ENCODE results near the gene ANKDD1A.

The ANKDD1A gene

DNA sequence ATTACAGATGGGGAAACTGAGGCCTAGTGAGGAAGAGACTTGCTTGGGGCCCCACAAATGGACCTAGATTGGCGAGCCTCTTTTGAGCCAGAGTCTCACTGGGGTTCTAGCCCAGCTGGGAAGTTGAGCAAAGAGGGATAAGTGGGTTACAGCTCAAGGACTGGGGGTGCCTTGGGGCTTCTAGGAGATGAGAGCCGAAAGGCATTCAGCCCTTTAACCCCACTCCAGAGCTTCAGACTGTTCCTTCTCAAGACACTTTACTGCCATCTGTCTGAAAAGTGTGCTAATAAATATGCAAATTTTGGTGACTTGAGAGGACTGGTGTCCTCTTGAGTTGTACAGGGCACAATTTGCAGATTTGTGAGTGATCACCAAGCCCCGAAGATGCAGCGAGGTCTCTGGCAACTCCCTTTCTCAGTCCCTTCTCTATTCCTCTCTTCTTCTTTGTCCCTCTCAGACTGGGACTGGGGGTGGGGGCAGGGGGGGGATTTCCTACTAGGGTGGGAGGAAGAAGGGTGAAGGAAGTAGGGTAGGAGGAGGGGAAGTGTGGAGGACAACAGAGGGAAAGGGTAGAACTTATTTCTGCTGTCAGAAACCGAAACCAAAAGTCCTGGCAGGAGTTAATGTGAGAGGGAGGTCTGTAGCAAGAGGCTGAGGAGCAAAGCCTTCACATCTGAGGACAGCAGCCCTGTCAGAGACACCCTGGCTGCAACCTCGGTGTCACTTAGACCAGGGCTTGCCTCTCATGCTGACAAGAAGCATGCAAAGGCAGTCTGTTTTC, 16.2 kb upstream of the ANKDD1A start:
- peak; percentile 50 for DNase-seq (ENCODE audit: low spot score)

- no peak for DNase-seq (ENCODE audit: low spot score)
These were observed 15.2 kb upstream of the ANKDD1A start for GRCh38 chr15:64896371-64897069.

DNA sequence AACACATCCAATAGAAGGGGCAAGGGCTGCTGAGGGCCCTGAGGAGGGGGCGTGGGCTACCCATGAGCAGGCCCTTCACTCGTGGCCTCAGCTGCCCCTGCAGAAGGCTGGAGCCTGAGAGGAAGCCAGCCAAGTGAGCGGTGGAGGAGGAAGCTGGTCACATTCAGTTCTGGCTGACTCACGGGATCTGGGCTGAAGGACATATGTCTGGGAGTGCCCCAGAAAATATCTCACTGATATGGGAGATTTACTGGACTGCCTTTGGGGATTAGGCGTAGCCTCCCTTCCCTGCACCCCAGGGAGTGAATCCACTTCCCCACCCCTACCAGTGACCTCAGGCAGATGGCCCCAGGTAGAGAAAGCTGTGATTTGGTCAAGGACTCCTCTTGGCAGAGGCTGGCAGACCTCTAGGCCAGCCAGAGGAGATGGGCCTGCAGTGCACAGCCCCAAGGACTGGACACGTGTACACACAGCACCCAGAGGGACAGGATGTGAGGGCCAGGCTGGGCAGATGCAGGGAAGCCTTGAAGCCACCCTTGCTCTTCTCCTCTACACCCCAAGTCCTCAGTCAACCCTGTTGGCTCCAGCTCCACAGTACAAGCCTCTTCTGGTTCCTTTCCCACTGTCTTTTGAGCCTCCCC, 14.2 kb upstream of the ANKDD1A start:
- DNase-seq (ENCODE audit: low spot score), result peak; percentile 68

DNA sequence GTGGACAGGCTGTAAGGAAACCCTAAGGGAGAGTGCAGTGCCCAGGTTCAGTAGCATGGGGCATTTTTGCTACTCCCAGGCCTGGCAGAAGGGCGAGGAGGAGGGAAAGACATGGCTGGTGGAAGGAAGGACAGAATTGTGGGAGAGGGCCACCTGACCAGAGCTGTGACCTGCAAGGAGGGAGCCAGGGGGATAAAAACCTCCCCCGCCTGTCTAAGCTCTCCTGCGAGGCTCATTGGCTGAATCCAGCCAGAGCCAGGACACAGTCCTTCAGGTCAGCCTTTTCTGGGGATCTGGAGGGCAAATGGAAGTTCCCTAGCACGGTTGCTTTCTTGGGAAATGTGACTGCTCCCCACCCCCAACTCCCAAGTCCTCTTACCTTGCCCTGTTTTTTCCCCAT, 13.3 kb upstream of the ANKDD1A start:
- no peak for DNase-seq (ENCODE audit: low spot score)

GRCh38 chr15:64901141-64901540, 10.6 kb upstream of the ANKDD1A start:
- DNase-seq (ENCODE audit: low spot score), result no peak

DNA sequence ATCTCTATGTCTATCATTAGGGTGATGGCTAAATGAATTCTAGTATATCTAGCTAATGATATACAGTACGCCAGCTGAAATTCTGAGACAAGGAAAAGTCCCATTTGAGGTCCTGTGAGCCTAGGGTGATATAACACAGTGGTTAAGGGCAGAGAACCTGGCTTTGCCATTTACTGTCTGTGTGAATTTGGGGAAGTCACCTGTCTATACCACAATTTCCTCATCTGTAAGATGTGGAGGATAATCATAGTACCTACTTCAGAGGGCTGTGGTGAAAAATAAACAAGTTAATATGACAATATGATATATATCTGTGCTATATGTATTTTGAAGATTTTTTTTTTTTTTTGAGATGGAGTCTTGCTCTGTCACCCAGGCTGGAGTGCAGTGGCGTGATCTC, 9.8 kb upstream of the ANKDD1A start:
- no peak for DNase-seq (ENCODE audit: low spot score)

DNA sequence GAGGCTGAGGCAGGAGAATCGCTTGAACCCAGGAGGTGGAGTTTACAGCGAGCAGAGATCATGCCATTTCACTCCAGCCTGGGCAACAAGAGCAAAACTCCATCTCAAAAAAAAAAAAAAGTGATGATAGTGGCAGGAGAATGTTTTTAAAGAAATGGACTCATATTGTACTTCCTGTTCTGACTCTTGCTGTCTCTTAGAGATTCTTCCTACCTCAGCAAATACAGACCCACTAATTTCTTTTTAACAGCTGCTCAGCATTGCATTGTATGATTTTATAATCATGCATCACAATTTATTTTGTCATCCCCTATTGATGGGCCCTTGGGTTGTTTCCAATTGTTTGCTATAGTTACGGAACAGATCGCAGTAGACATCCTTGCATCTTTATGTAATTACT, 8.8 kb upstream of the ANKDD1A start:
- DNase-seq (ENCODE audit: low spot score), result no peak

DNA sequence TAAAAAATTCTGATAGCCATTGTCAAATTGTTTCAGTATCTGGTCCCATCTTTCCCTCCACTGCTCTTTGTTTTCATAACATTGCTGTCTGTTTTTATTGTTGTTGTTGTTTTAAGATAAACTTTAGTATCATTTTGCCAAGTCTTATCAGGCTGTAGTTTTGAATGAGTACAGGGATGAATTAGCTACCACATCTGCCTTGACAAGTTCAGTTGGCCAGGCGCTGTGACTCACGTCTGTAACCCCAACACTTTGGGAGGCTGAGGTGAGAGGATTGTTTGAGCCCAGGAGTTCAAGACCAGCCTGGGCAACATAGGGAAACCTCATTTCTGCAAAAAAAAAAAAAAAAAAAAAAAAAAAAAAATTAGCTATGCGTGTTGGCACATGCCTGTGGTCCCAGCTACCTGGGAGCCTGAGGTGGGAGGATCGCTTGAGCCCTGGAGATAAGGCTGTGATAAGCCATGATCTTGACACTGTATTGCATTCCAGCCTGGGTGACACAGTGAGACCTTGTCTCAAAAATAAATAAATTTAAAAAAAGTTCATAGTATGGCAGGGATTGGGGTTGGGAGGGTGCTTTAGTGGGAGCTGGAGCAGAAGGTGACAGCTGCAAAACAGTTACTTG, 8.3 kb upstream of the ANKDD1A start:
- no peak for DNase-seq (ENCODE audit: low spot score)

DNA sequence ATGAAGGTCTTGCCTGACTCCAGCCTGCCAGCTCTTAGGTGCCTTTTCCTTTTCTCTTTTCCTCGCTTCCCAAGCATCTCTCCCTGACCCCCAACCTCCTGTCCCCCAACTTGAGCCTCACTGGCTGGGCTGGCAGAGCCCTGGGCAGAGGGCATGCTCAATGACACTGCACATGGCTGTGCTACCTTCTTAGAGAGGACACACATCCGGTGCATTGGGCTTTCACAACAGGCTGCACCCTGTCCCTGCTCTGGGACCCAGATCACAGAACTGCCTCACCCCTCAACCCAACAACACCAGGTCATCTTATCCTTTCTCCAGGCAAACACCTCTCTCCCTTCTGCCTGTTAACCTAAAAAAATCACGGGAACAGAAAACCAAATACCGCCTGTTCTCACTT, 7.5 kb upstream of the ANKDD1A start:
- DNase-seq (ENCODE audit: low spot score), result no peak

DNA sequence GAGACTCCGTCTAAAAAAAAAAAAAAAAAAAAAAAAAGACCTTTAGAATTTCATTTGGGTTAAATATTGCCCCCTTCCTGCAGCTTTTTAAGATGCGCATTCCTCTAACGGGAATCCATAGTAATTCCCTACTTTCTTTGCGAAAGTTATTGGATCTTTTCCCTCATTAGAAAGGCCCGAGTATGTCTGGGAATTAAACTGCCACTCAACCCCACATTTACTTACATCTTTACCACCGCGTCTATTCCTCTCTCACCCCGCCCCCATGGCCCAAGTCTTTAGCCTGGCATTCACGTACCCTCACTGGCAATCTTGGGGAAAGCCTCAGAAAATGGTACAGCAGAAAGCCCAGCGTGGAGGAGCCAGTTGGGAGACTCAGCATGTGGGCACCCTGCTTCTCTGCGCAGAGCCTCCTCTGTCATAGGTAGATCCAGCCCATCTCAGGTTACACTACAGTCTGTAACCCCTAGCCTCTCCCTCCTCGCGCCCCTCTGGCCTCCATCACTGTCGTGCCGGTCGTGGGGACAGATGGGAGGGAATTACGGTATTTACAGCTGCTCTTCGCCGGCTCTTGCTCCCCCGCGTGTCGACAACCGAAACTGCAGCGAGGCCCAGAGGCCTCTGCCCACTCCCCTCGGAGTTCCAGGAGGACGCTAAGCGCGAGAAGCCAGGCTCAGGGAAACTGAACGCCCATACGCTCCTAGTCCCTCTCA, 6.4 kb upstream of the ANKDD1A start:
- DNase-seq (ENCODE audit: low spot score), result peak; percentile 88

DNA sequence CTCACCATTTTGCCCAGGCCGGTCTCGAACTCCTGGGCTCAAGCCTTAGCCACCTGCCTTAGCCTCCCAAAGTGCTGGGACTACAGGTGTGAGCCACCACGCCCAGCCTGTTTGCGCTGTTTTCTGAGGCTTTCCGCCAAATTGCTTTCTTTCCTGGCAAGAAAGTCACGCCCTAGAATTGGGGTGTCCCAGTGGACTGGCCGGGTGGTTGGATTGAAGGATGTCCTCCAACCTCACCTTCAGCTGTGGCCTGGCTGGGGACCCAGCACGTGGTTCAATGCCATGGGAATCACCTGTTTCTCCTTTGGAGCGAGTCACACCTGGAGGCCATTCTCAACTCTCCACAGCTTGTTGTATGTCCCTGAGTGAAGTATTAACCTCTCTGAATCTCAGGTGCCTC, 5.8 kb upstream of the ANKDD1A start:
- DNase-seq (ENCODE audit: low spot score), result no peak

DNA sequence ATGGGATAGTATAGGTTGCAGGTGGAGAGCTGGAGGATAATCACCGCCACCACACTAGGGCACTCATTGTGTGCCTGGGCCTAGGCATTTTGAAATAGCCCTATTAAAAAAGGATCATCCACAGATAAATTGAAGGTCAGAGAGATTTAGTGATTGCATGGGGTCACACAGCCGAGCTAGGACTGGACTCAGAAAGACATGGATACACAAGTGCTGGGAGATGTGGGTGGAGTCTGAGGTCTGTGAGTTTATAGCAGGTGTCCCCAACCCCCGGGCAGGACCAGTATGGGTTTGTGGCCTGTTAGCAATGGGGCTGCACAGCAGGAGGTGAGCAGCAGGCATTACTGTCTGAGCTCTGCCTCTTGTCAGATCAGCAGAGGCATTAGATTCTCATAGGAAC, 5.3 kb upstream of the ANKDD1A start:
- no peak for DNase-seq (ENCODE audit: low spot score)

GRCh38 chr15:64907991-64908390, 3.7 kb upstream of the ANKDD1A start:
- DNase-seq (ENCODE audit: low spot score), result no peak

- DNase-seq (ENCODE audit: low spot score), result no peak
These were observed 2.2 kb upstream of the ANKDD1A start for GRCh38 chr15:64909546-64909945.

DNA sequence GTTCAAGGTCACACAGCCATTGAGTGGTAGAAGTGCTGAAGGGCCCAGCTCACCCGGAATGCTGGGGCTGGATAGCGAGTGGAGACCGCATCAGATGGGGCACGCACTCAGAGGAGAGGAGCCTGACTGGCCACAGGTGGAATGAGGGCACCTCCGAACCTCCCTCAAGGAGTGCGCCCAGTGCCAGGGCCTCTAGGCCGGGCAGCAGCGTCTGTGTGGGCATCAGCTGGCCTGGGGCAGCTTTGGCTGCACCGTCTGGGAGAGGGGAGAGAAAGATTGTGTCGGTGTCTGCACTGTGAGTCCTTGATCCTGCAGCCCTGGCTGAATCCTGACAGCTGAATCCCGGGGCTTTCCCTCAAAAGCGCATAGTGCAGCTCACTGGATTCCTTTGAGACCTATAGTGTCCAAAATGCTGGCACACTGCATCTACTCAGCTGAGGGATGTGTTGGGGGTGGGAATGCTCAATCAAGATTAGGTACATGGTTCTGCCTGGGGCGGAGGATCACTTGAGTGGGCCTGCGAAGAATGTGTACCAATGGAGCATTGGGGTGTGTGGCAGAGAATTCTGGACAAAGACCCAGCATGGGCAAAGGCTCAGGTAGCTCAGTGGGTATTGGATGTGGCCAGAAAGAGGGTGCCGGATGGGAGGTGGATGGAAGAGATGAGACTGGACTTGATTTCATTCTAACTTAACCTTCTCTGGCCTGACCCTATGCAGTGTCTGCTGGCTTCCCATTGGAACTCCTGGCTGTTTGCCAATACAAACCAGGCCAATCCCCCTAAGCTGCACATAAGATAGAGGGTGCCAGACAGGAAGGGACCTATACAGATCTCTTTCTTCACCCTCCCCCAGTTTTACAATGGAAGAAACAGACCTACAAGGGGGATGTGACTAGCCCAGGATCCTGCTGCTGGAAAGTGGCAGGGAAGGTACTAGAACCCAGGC, 950 bp downstream of the ANKDD1A start:
- no peak for DNase-seq (ENCODE audit: low spot score)

- DNase-seq (ENCODE audit: low spot score), result no peak
These were observed 4.0 kb downstream of the ANKDD1A start for GRCh38 chr15:64915518-64916227.

- no peak for DNase-seq (ENCODE audit: low spot score)
These were observed 4.7 kb downstream of the ANKDD1A start for GRCh38 chr15:64916365-64916764.

DNA sequence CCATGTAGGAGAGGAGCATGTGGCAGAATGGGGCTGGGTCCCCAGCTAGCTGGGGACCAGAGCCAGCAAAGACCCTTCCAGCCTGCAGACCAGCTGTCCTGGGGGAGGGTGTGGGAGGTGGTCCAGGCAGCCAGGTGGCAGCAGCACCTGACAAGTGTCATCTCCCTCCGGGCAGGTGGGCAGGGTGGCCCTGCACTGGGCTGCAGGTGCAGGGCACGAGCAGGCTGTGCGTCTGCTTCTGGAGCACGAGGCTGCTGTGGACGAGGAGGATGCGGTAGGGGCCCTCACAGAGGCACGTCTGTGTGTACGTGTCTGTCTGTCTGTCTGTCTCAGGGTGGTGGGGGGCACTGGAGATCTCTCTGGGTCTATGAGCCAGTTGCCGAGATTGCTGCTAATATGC, 5.5 kb downstream of the ANKDD1A start:
- DNase-seq (ENCODE audit: low spot score), result no peak

GRCh38 chr15:64919721-64920120, 8.0 kb downstream of the ANKDD1A start:
- DNase-seq (ENCODE audit: low spot score), result no peak

- no peak for DNase-seq (ENCODE audit: low spot score)
These were observed 10.0 kb downstream of the ANKDD1A start for GRCh38 chr15:64921711-64922110.

All from AG08396 (cell line).